C4-2B (cell line): ENCODE measurements around the gene TSPAN18.

Experiments used
- CTCF ChIP-seq: fragments of 450-650 bp; conservative IDR thresholded peaks from 2 replicates; pipeline ENCODE4 v1.5.1; 2017; ENCODE audit warnings: mild to moderate bottlenecking
- ZFX ChIP-seq: fragments of 450-650 bp; IDR thresholded peaks from 2 replicates; pipeline ENCODE4 v1.6.1; 2017

- TF ChIP-seq CTCF (no peak), ZFX (no peak)
These were observed 34.8 kb downstream of the TSPAN18 start for GRCh38 chr11:44761551-44761961.
